Breast epithelium (tissue), 4 donors: ENCODE results near the gene SOS1. TPM values are rescaled to one million over a fixed set of nuclear protein-coding genes. Genes with fewer than 3 reads are reported as not detected.

Experiments
- DNase-seq, 2 donors: peaks; one replicate each; pipeline ENCODE4 v3.0.0-alpha.2; 2019; ENCODE audit warnings: low spot score in 2 of 2
- H3K27ac ChIP-seq, 2 donors: fragments of 200-600 bp; sonication (generic) in 1 of 2; one replicate each; pipeline ENCODE4 v1.5.1; 2016 to 2019; ENCODE audit warnings: mild to moderate bottlenecking in 1 of 2
- H3K27me3 ChIP-seq, 2 donors: fragments of 200-600 bp; sonication (generic) in 1 of 2; one replicate each; pipeline versions ENCODE4 v1.5.1 to v1.6.0; 2017 to 2019; ENCODE audit warnings: control low read depth in 1 of 2, mild to moderate bottlenecking in 1 of 2
- H3K36me3 ChIP-seq: fragments of 200-600 bp; one replicate; pipeline ENCODE4 v1.5.1; 2019
- H3K4me1 ChIP-seq, 2 donors: fragments of 200-600 bp; sonication (generic); one replicate each; pipeline ENCODE4 v1.5.1; 2016 to 2019; ENCODE audit warnings: control low read depth in 1 of 2
- H3K4me3 ChIP-seq, 3 donors: fragments of 200-600 bp; sonication (generic); 1 replicate in 2 of 3; 2 replicates in 1 of 3; pipeline ENCODE4 v1.5.1; 2016 to 2019; ENCODE audit warnings: mild to moderate bottlenecking in 3 of 3, moderate library complexity in 2 of 3
- H3K9me3 ChIP-seq, 2 donors: fragments of 200-600 bp; sonication (generic) in 1 of 2; one replicate each; pipeline ENCODE4 v1.5.1; 2016 to 2019; ENCODE audit warnings: control low read depth in 1 of 2
- CTCF ChIP-seq, 3 donors: fragments of 450-650 bp; IDR thresholded peaks; one replicate each; pipeline ENCODE4 v1.5.1; 2016 to 2017; ENCODE audit warnings: antibody characterized with exemption in 3 of 3, mild to moderate bottlenecking in 3 of 3, moderate library complexity in 3 of 3
- POLR2A ChIP-seq: fragments of 450-650 bp; IDR thresholded peaks from one replicate; pipeline ENCODE4 v1.6.1; 2016; ENCODE audit warnings: antibody characterized with exemption, mild to moderate bottlenecking, moderate library complexity
- POLR2AphosphoS5 ChIP-seq, 3 donors: sonication (generic); formaldehyde crosslinking; IDR thresholded peaks; one replicate each; pipeline ENCODE4 v1.6.1; 2017; ENCODE audit warnings: antibody characterized with exemption in 3 of 3
- intact Hi-C: fragments of 100-400 bp; cut with DNase I; formaldehyde crosslinking; loops from one replicate; pipeline ENCODE4 v1.15.1; 2023; ENCODE audit warnings: low total_unique reads
- total RNA-seq, 3 donors: library from RNA; depleted of rRNA; stranded (reverse); fragments of >200 nt; gene quantifications; one replicate each; pipeline ENCODE4 v1.1.0, GENCODE V29; 2016

SOS1 gene
- total RNA-seq, 3 donors from 2014 or later = 33.4 to 49.0 (median 37.0) TPM

GRCh38 chr2:38957972-38958371 lies 162.9 kb downstream of the SOS1 start:
- H3K36me3 ChIP-seq = no peaks in the 10 kb centered on the region
- no peaks in the 10 kb centered on the region for H3K27me3 ChIP-seq
- intact Hi-C loops = no loop called here
- no peaks in the 10 kb centered on the region for H3K9me3 ChIP-seq
- DNase-seq = no peak
- no peak overlapping the region for H3K4me3 ChIP-seq
- no peak for TF ChIP-seq POLR2A
- no peak for TF ChIP-seq POLR2AphosphoS5 (IDR thresholded peaks at IDR 0.05)
- TF ChIP-seq CTCF (IDR thresholded peaks at IDR 0.05) = no peak
- no peaks in the 10 kb centered on the region for H3K4me1 ChIP-seq
- no peak overlapping the region for H3K27ac ChIP-seq

- no peak for DNase-seq
- Histone ChIP-seq H3K27me3 (no peaks in the 10 kb centered on the region), H3K4me1 (no peaks in the 10 kb centered on the region), H3K27ac (no peak overlapping the region), H3K36me3 (no peaks in the 10 kb centered on the region), H3K9me3 (no peaks in the 10 kb centered on the region), H3K4me3 (no peak overlapping the region)
- TF ChIP-seq POLR2A (no peak), CTCF (IDR thresholded peaks at IDR 0.05) (no peak), POLR2AphosphoS5 (IDR thresholded peaks at IDR 0.05) (no peak)
- intact Hi-C loops = no loop called here
Observed at GRCh38 chr2:38951766-38952165, 169.1 kb downstream of the SOS1 start.

- Histone ChIP-seq H3K4me3 (no peak overlapping the region), H3K27me3 (no peaks in the 10 kb centered on the region), H3K27ac (peak overlapping the region in 1 of 2 donors; percentile 48), H3K36me3 (no peaks in the 10 kb centered on the region), H3K4me1 (no peaks in the 10 kb centered on the region), H3K9me3 (no peaks in the 10 kb centered on the region)
- no peak for TF ChIP-seq POLR2AphosphoS5 (IDR thresholded peaks at IDR 0.05)
- TF ChIP-seq CTCF (IDR thresholded peaks at IDR 0.05) = no peak
- no peak for TF ChIP-seq POLR2A
- no peak for DNase-seq
- intact Hi-C loops = no loop called here
Observed at GRCh38 chr2:38948995-38949394, 171.9 kb downstream of the SOS1 start.

GRCh38 chr2:38948387-38948882 lies 172.4 kb downstream of the SOS1 start:
- no peak for DNase-seq
- Histone ChIP-seq H3K9me3 (no peaks in the 10 kb centered on the region), H3K4me3 (no peak overlapping the region), H3K36me3 (no peaks in the 10 kb centered on the region), H3K4me1 (no peaks in the 10 kb centered on the region), H3K27ac (peak overlapping the region in 1 of 2 donors; percentile 48), H3K27me3 (no peaks in the 10 kb centered on the region)
- TF ChIP-seq POLR2AphosphoS5 (IDR thresholded peaks at IDR 0.05) = no peak
- no peak for TF ChIP-seq POLR2A
- TF ChIP-seq CTCF (IDR thresholded peaks at IDR 0.05) = no peak
- intact Hi-C loops = no loop called here

GRCh38 chr2:38947241-38948239 lies 173.3 kb downstream of the SOS1 start:
- TF ChIP-seq CTCF (IDR thresholded peaks at IDR 0.05) (peak; percentile 22 to 67 (median 57)), POLR2A (no peak), POLR2AphosphoS5 (IDR thresholded peaks at IDR 0.05) (no peak)
- intact Hi-C loops = no loop called here

More at GRCh38 chr2:38947241-38948239, 173.3 kb downstream of the SOS1 start:
- no peak overlapping the region for H3K4me3 ChIP-seq
- H3K9me3 ChIP-seq = no peaks in the 10 kb centered on the region
- H3K27ac ChIP-seq = peak overlapping the region in 1 of 2 donors; percentile 20
- H3K4me1 ChIP-seq = no peaks in the 10 kb centered on the region
- peak; percentile 65 to 66 for DNase-seq
- no peaks in the 10 kb centered on the region for H3K36me3 ChIP-seq
- H3K27me3 ChIP-seq = no peaks in the 10 kb centered on the region
